ENCODE measurements around the gene MYO9A.
"Not testable (repeated sequence)": the region's sequence is repeated elsewhere in the genome, so short reads cannot be mapped to it uniquely, and the experiment has no call there.

MYO9A gene

GRCh38 chr15:72042865-72043264 is 75.1 kb downstream of the MYO9A start:
- DNase-seq (ENCODE audit: low read depth), result no peak

- DNase-seq (ENCODE audit: low read depth), result no peak
These were observed 75.9 kb downstream of the MYO9A start for GRCh38 chr15:72042054-72042453.

DNA sequence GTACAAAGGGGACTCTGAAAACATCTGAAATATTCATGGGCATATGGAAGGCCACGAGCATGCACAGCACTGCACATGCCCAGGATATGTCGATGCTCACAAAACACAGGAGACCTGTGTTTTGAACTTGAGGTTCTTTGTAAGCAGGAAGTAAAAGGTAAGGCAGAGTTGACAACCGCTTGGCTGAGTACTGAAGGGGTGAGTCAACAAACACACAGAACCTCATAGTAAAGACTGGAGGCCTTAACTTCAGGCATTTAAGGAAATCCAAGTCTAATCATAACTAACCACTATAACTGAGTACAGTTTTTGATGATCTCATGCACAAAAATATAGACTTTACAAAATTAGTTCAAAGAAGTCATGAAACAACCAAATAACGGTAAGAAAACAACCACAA is 80.6 kb downstream of the MYO9A start:
- no peak for DNase-seq (ENCODE audit: low read depth)

DNA sequence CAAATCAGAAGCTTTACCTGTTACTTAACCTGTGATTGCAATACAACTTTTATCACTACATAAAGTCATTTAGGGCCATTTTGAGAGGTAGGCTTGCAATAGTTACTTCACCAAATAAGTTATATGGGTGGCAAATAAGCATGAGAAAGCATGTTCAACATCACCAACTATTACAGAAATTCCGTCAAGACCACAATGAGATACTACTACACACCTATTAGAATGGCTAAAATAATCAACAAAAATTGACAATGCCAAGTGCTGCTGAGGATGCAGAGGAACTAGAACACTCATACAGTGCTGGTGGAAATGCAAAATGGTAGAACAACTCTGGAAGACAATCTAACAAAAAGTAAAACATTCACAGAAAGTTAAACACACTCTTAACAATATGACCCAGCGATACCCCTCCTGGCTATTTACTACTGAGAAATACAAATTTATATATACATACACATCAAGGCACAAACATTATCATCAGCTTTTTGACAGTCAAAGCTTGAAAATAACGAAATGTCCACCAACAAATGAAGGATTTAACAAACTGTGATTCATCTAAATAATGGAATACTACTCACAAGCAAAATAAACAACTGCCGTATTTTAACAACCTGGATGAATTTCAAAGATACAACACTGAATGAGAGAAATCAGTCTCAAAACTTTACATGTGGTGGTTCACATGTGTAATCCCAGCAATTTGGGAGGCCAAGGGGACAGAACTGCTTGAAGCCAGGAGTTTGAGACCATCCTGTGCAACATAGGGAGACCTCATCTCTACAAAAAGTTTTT is 82.9 kb downstream of the MYO9A start:
- no peak for DNase-seq (ENCODE audit: low read depth)

DNA sequence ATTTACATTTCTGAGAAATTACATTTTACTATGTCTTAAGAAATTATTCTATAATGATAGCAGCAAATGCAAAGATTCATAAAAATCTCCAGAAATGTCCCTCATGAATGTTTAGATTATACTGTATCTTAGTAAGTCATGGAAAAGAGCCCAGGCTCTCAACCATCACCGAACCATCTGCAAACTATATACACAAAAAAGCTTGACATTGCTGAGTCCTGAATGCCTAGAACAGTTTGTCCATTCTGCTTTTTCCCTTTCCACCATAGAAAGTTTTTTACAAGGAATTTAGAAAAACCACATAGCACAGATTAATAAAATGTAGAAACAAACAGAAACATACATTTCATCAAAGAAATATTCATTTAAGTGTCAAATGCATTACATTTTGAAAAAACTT is 83.6 kb downstream of the MYO9A start:
- no peak for DNase-seq (ENCODE audit: low read depth)

DNA sequence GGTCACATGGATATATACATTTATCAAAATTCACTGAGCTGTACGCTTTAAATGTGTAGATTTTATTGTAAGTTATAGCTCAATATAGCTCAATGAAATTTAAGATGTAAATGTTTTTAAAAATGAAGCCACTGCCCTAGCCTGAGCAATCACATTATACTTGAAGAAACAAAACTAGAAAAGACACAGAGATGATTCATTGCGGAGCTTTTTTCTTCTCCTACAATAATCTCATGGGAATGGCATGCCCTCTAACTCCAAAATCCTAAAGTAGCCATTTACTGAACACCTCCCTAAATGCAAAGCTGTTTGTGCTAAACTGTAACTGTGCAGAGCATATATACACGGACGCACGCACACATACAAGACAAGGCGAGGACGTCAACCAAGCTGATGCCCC is 84.2 kb downstream of the MYO9A start:
- DNase-seq (ENCODE audit: low read depth), result no peak

DNA sequence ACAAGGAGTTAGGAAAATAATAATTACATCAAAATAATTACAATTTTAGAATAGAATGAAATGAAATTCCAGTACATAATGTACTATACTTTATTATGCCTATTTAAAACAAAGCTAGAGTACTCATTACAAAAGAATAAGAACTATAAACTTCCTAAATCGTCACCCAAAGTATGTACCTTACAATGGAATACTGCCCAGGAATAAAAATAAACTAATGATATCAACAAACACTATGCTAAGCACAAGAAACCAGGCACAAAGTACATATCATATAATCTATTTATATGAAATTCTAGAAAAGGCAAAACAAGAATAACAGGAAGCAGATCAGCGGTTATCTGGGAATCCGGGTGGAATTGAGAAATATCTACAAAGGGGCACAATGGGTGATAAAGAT is 84.7 kb downstream of the MYO9A start:
- DNase-seq (ENCODE audit: low read depth), result no peak

DNA sequence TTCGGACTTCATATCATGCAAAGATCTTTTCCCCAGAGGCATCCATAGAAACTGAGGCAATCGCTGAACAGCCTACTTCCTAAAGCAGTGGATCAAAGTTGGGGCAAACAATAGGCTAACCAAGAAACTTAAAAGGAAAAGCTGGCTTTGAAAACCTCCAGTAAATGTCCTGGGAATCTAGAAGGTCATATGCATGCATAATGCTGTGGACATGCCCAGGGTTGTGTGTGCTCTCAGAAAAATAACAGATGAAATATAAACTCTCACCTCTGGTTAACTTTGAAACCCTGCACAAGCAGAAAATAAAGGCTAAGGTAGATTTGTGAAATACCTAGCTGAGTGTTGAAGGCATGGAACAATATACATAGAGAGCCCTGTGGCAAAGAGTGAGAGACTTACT is 96.3 kb downstream of the MYO9A start:
- DNase-seq (ENCODE audit: low read depth), result no peak

GRCh38 chr15:72020799-72021198 is 97.2 kb downstream of the MYO9A start:
- no peak for DNase-seq (ENCODE audit: low read depth)

GRCh38 chr15:72014555-72014954 is 103.4 kb downstream of the MYO9A start:
- DNase-seq (ENCODE audit: low read depth), result not testable (repeated sequence)

- DNase-seq (ENCODE audit: low read depth), result no peak
These were observed 104.2 kb downstream of the MYO9A start for GRCh38 chr15:72013703-72014102.

DNA sequence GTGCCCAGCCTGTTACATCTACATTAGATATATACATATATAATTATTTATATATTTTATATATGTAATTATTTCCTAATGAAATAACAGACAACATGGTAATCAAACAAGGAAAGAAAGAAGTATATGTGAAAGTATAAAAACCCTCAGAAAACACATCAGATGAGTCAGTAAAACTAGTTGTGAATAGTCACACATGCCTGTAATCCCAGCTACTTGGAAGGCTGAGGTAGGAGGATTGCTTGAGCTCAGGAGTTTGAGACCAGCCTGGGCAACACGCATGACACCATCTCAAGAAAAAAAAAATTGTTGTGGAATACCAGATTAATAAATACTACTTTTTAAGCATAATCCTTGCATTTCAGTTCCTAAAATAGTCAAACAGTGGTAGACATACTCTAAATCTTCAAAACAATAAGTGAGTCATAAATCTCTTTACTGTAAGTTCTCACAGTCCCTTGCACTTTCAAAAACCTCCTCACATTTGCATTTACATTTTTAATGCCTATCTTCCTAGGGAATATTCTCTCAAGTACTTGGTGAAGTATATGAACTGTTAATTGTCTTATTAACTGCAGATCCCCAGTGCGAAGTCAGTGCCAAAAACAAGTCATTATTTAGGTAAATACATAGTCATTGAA is 106.5 kb downstream of the MYO9A start:
- no peak for DNase-seq (ENCODE audit: low read depth)

- DNase-seq (ENCODE audit: low read depth), result no peak
These were observed 108.7 kb downstream of the MYO9A start for GRCh38 chr15:72009222-72009621.

DNA sequence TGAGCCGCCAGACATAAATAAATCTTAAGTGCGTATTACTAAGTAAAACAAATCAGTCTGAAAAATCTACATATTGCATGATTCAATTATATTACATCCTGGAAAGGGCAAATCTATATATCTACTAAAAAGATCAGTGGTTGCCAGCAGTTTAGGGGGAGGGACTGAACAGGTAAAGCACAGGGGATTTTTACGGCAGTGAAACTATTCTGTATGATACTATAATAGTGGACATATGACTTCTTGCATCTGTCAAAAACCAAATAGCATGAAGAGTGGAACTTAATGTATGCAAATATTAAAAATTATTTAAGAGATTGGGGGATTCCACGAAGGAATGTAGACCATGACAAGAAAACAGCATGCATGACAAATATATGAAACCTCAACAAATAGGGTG is 111.6 kb downstream of the MYO9A start:
- DNase-seq (ENCODE audit: low read depth), result no peak

DNA sequence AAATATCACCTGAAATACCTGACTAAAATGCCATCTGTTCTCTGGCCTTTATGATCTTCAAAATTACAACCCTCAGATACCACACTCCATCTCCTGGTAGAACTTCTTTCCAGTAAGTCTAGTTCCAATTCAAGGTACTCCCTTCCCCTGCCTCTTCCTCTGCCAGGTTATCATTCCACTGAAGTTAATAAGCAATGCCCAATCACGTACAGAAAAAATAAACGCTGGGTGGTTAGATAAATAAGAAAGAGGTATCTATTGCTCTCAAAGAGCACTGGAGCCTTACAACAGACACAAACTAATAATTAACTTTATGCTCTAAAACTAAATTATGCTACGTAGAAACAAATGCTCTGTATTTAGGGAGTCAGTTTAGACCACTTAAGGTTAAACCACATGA is 112.5 kb downstream of the MYO9A start:
- no peak for DNase-seq (ENCODE audit: low read depth)

- DNase-seq (ENCODE audit: low read depth), result no peak
These were observed 118.1 kb downstream of the MYO9A start for GRCh38 chr15:71999807-72000206.

DNA sequence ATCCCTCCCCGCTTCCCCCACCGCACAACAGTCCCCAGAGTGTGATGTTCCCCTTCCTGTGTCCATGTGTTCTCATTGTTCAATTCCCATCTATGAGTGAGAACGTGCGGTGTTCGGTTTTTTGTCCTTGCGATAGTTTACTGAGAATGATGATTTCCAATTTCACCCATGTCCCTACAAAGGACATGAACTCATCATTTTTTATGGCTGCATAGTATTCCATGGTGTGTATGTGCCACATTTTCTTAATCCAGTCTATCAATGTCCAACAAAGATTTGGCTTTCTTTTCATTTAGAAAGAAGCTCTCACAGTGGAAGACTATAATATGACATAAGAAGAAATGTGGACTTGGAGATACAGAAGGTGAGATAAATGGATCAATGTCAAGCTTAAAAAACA is 119.2 kb downstream of the MYO9A start:
- DNase-seq (ENCODE audit: low read depth), result not testable (repeated sequence)

DNA sequence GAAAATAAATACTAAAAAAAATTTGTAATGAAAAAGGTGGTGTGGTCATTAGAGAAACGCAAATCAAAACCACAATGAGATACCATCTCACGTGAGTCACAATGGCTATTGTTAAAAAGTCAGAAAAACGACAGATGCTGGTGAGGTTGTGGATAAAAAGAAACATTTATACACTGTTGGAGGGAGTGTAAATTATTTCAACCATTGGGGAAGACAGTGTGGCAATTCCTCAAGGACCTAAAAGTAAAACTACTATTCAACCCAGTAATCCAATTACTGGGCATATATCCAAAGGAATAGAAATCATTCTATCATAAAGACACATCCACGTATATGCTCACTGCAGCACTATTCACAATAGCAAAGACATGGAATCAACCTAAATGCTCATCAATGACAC is 120.3 kb downstream of the MYO9A start:
- no peak for DNase-seq (ENCODE audit: low read depth)

- no peak for DNase-seq (ENCODE audit: low read depth)
These were observed 142.2 kb downstream of the MYO9A start for GRCh38 chr15:71975816-71976150.

DNA sequence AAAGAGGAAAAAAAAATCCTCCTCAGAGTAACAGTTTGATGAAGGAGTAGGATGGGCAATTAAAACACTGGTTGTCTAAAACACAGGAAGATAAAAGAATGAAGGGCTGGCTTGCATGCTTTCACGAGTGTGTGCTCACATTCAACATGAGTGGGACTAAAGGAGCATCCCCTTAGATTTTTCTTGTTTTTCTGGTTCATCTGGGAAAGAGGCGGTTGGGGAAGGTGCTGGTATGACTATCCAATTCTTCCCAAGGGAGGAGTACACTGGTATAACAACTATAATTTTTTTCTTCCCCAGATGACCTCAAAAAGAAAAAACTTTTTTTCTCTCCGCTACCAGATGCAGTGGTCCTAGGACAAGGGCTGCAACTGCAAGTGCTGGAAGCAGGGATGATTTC is 143.7 kb downstream of the MYO9A start:
- no peak for DNase-seq (ENCODE audit: low read depth)

DNA sequence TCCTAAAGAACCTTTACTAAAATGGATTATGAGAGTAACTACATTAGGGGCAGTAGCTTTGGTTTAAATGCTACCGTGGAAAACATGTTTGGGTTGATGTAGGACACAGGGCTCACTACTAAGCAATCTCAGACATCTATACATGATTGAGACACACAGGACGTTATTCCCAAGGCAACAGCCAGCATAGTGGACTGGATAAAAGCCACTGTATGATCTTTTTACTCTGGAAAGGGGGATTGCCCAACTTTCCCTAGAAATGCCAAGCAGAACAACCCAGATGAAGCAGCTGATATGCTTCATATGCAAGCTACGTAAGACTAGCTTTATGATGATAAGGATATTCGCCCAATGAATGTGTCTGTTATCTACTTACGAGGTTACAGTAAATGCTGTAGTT is 144.6 kb downstream of the MYO9A start:
- DNase-seq (ENCODE audit: low read depth), result no peak

DNA sequence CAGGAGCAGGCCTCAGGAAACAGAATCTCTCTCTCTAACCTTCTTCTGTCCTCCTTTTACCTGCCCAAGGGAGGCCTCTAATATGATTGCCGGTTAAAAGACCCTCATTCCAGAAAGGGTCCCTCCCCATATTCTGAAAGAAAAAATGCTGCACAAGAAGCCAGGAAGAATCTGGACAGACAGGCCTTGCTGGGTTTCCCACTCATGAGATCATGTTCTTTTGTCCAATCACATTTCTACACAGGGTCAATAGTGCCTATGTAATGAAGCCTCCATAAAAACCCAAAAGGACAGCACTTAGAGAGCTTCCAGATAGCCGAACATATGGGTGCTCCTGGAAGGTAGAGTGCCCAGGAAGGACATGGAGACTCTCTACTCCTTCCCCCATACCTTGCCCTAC is 146.0 kb downstream of the MYO9A start:
- DNase-seq (ENCODE audit: low read depth), result no peak

DNA sequence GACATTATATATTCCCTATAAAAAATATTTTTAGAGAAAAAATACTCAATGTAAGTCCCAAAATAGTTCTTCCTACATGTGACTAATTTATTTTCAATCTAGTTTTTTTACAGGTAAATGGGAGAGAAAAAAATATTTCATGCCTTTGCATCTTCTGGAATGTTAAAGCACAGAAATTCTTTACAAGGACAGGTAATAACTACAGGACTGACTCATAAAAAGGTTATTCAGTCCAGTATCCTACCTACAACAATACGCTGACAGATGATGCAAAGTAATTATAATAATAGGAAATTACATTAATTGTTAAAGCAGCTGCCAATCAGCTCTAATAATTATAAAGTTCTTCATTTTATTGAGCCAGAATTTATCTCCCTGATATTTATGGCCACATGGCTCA is 147.5 kb downstream of the MYO9A start:
- no peak for DNase-seq (ENCODE audit: low read depth)

- DNase-seq (ENCODE audit: low read depth), result no peak
These were observed 155.4 kb downstream of the MYO9A start for GRCh38 chr15:71962537-71962936.
